NCI-H1694 treated with DMSO at 0.1 percent for 48 hours (cell line): ENCODE measurements around the gene SERPINB5.

ENCODE experiments used
- DNase-seq: peaks from one replicate; lab custom pipeline; 2025; lab: John Stamatoyannopoulos, UW

SERPINB5 gene

GRCh38 chr18:63527251-63527650 is 50.5 kb downstream of the SERPINB5 start:
- no peak for DNase-seq

GRCh38 chr18:63528863-63529492 is 52.2 kb downstream of the SERPINB5 start:
- no peak for DNase-seq

- no peak for DNase-seq
These were observed 55.7 kb downstream of the SERPINB5 start for GRCh38 chr18:63532471-63532870.

GRCh38 chr18:63534615-63535014 is 57.9 kb downstream of the SERPINB5 start:
- DNase-seq: no peak

- no peak for DNase-seq
These were observed 63.2 kb downstream of the SERPINB5 start for GRCh38 chr18:63539904-63540510.

- no peak for DNase-seq
These were observed 65.3 kb downstream of the SERPINB5 start, which contains the start of gene SERPINB12 for GRCh38 chr18:63542069-63542468. Gene SERPINB12 (plus strand): TSS chr18:63542369. CDS start chr18:63556160, 13,791 bp downstream.

GRCh38 chr18:63544017-63544416 is 67.3 kb downstream of the SERPINB5 start:
- no peak for DNase-seq

- no peak for DNase-seq
These were observed 68.2 kb downstream of the SERPINB5 start for GRCh38 chr18:63545000-63545399.

GRCh38 chr18:63550068-63550467 is 73.3 kb downstream of the SERPINB5 start:
- no peak for DNase-seq

- no peak for DNase-seq
These were observed 75.0 kb downstream of the SERPINB5 start for GRCh38 chr18:63551769-63552168.

- DNase-seq: no peak
These were observed 75.8 kb downstream of the SERPINB5 start for GRCh38 chr18:63552581-63552980.

GRCh38 chr18:63553081-63553480 is 76.3 kb downstream of the SERPINB5 start:
- DNase-seq: no peak
